ENCODE data around the gene TCP11L1.

DNA sequence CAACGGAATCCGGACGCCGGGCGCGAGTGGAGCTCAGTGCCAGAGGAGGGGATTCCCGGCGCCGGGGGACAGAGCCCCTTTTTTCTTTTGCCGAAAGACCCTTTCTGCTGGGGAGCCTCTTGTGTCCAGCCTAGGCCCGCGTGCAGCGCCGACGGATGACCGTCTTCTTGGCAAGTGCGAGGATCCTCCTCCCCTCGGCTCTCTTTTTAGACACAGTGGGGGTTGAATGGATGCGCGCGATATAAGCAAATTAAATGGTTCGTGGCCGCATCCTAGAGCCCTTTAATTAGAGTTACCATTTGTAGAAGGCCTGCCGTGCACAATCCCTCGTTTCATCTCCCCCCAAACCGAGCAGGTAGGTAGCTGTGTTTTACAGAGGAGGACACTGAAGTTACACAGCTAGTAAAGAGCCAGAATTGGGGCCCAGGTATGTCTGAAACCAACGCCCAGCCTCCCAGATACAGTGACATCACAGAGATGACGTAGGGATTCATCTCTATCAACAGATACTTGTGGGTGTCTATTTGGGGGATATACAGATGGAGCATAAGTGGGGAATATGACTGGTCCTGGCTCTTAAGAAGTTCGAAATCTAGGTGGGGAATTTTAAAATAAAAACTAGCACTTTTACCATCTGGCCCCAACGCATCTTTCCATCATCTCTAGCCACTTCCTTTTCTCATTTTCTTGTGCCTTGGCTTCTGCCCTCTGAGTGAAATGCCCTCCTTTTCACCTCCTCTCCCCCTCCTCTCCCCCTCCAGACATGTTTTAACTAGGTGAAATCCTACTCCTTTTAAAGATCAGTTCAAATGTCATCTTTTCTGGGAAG, 875 bp downstream of the TCP11L1 start:
- TF ChIP-seq, protein P1, sequence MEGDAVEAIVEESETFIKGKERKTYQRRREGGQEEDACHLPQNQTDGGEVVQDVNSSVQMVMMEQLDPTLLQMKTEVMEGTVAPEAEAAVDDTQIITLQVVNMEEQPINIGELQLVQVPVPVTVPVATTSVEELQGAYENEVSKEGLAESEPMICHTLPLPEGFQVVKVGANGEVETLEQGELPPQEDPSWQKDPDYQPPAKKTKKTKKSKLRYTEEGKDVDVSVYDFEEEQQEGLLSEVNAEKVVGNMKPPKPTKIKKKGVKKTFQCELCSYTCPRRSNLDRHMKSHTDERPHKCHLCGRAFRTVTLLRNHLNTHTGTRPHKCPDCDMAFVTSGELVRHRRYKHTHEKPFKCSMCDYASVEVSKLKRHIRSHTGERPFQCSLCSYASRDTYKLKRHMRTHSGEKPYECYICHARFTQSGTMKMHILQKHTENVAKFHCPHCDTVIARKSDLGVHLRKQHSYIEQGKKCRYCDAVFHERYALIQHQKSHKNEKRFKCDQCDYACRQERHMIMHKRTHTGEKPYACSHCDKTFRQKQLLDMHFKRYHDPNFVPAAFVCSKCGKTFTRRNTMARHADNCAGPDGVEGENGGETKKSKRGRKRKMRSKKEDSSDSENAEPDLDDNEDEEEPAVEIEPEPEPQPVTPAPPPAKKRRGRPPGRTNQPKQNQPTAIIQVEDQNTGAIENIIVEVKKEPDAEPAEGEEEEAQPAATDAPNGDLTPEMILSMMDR (tag by site-specific recombination; IDR thresholded peaks at IDR 0.05), result no peak
- no peak for TF ChIP-seq ZNF112 (tag by site-specific recombination; IDR thresholded peaks at IDR 0.05)
- no peak for TF ChIP-seq ZNF473 (tag by site-specific recombination; IDR thresholded peaks at IDR 0.05)
- no peak for TF ChIP-seq ZNF24 (tag by site-specific recombination; IDR thresholded peaks at IDR 0.05)
- TF ChIP-seq ZBTB1 (tag by site-specific recombination; IDR thresholded peaks at IDR 0.05), result no peak
- TF ChIP-seq ZNF830 (tag by site-specific recombination; IDR thresholded peaks at IDR 0.05; ENCODE audit: low read depth), result no peak
- TF ChIP-seq ZNF600 (tag by site-specific recombination; IDR thresholded peaks at IDR 0.05), result no peak
- TF ChIP-seq OSR2 (tag by site-specific recombination; IDR thresholded peaks at IDR 0.05), result no peak
- TF ChIP-seq ZNF114 (tag by site-specific recombination; IDR thresholded peaks at IDR 0.05), result no peak
